NCI-H446 (cell line): ENCODE results near the gene BEST3.
"Not testable (repeated sequence)": the region's sequence is repeated elsewhere in the genome, so short reads cannot be mapped to it uniquely, and the experiment has no call there.

Experiments
- DNase-seq, 2 experiments: peaks; one replicate each; lab custom pipeline; 2025; lab: John Stamatoyannopoulos, UW

The BEST3 gene

GRCh38 chr12:69648476-69648875, 50.6 kb downstream of the BEST3 start:
- DNase-seq: no peak

DNA sequence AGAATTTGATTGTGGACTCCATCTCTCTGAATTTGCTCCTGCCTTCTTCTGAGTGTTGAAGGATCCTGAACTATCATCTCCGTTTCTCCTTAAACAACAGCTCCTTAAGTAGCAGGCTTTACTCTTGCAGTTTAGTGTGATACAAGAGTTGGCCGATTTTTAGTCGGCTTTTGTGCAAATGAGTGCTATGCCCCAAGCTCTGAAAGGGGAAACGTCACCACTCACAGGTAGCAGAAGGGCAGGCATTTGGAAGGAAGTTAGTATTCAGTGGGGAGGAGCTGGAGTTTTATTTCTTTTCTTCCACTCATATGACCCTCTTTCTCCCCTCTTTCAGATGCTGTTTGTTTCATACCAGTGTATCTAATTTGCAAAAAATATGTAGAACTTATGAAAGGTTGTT, 51.9 kb downstream of the BEST3 start:
- no peak for DNase-seq

- DNase-seq: no peak
Observed at GRCh38 chr12:69645031-69645430, 54.1 kb downstream of the BEST3 start.

DNA sequence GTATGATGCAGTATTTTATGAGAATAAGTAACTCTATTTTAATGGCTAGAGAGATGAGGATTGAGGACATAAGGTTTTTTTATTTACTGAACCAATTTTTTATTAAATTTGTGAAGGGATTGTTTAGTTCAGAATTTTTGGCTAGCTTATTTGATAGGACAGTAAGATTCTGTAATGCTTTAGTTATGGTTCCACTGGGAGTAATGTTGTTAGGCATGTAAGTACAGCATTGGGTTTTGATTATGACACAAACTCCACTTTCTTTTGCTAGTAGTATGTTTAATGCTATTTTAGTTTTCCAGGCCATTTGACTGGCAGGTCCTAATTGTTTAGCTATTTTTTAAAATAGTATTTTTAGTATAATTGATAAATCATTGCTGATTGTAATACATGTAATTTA, 54.6 kb downstream of the BEST3 start:
- DNase-seq: no peak

DNA sequence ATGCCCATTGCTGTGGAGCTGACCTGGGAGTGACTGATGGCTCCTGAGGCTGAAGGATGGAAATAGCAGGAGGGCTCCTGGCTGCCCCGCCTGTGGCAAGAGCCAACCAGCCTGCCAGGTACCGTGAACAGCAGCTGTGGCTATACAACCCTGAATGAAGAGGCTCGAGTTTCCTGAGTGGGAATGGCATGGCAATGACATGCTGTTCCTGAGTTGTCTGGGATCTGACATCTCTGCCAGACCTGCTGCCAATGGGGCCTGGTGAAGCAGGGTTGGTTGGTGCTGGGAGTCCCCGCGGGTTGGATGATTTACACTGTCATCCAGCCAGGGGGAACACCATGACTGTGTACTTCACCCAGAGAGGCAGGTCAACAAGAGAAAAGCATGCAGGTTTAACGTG, 56.6 kb downstream of the BEST3 start:
- DNase-seq: peak in 1 of 2 experiments; percentile 11

GRCh38 chr12:69641546-69641945, 57.6 kb downstream of the BEST3 start:
- DNase-seq: no peak

GRCh38 chr12:69639400-69640016, 59.6 kb downstream of the BEST3 start:
- DNase-seq: peak; percentile 49 to 72

DNA sequence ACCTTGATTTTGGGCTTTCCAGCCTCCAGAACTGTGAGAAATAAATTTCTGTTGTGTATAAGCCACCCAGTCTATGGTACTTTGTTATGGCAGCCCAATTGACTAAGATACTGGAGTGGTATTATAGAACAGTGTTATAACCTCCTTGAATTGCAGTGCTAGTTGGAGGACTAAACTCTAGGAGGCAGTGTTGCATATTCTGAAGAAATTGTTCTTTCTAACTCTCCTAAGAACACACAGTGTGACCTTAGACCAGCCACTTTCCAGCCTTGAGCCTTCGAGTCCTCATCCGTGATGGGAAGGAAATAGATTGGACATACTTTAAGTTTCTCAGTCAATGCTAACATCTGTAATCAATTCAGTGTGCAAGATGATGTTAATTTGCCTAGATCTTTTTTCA, 66.0 kb downstream of the BEST3 start:
- DNase-seq: no peak

- no peak for DNase-seq
Observed at GRCh38 chr12:69630191-69630590, 68.9 kb downstream of the BEST3 start.

DNA sequence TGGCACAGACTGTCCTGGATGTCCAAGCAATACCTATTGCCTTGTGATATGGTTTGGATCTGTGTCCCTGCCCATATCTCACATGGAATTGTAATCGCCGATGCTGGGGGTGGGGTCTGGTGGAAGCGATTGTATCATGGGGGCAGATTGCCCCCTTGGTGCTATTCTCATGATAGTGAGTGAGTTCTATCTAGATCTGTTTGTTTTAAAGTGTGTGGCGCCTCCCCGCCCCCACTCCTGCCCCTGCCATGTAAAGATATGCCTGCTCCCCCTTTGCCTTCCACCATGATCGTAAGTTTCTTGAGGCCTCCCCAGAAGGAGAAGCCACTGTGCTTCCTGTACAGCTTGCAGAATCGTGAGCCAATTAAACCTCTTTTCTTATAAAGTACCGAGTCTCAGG, 71.6 kb downstream of the BEST3 start:
- DNase-seq: no peak

- DNase-seq: no peak
Observed at GRCh38 chr12:69623970-69624369, 75.1 kb downstream of the BEST3 start.

- no peak for DNase-seq
Observed at GRCh38 chr12:69621551-69621950, 77.6 kb downstream of the BEST3 start.

- no peak for DNase-seq
Observed at GRCh38 chr12:69620921-69621320, 78.2 kb downstream of the BEST3 start.

DNA sequence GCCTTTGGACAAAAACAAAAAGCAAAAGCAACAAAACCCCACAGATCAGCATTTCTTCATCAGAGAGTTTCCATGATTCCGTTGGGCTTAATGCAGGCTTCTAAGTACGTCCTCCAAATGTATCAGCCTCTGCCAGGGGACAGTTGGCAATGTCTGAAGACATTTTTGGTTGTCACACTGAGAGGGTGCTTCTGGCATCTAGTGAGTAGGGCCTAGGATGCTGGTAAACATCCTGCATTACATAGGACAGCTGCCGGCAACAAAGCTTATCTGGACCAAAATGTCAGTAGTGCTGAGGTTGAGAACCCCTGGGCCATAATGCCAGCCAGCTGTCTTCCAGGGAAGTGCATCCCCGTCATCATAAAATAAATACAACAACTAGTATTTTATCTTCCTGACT, 79.0 kb downstream of the BEST3 start:
- no peak for DNase-seq

GRCh38 chr12:69619050-69619449, 80.1 kb downstream of the BEST3 start:
- DNase-seq: no peak

GRCh38 chr12:69616025-69616424, 83.1 kb downstream of the BEST3 start:
- no peak for DNase-seq

GRCh38 chr12:69613351-69613750, 85.8 kb downstream of the BEST3 start:
- no peak for DNase-seq

DNA sequence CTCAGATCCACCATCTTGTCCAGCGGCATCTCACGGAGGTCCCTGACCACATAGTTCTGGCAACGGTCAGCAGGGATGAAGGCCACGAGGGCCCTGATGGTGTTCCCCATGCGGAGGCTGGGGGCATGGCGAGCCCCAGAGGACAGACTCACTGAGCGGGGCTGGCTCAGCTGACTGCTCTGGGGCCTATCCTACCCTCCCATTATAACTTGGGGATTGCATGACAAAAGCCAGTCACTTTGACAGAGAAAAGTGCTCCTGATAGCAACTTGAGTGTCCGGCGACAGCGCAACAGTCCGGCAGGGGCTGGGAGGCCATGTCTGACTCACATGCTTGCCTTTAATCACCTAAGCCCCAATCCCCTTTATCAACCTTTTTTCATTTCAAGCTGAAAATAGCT, 88.4 kb downstream of the BEST3 start, which contains the start of gene LRRC10:
TSS of gene LRRC10 (minus strand) at position 179 of the 400 bp plus-strand sequence. CDS start at position 110, 69 bp downstream.
- no peak for DNase-seq

GRCh38 chr12:69610126-69610525, 89.0 kb downstream of the BEST3 start:
- DNase-seq: peak in 1 of 2 experiments; percentile 81

DNA sequence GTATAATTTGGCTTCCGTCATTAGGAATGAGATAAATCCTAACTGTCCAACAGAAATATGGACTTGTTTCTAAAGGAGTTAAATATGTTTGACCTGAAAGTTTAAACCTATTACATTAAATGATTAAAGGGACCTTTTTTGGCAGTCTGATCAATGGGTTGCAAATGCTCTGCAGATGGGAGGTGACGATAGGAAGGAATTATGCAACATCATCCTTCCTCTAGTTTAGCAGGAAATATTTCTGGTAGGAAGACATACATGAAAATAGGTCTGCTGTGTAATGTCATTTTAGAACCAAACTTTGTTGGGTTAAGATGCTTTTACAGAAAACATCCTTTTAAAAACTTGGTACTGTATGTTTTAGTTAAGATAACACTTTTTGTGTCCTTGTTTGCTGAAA, 91.0 kb downstream of the BEST3 start:
- no peak for DNase-seq

GRCh38 chr12:69604275-69604674, 94.8 kb downstream of the BEST3 start:
- DNase-seq: not testable (repeated sequence)
